ENCODE data around the gene NTSR1.

DNA sequence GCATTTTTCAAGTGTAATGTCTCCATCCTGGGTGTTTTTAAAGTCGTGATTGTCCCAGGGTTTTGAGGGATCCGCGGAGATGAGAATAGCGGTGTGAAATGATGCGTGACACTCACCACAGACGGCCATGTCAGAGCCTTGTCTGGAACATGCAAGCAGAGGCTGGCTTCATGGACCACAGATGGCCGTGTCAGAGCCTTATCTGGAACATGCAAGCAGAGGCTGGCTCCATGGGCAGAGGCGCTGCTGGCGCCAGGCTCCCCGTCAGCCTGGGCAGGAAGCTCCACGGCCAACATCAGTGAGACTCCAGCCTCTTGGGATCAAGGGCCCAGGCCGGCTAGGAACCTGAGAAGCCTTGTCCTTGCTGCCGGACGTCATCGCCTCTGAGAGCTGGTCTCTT is 80.0 kb downstream of the NTSR1 start:
- TF ChIP-seq POLR2AphosphoS5 (IDR thresholded peaks at IDR 0.05; ENCODE audit: low read depth, low read length) (no peak), POLR2A (IDR thresholded peaks at IDR 0.05; ENCODE audit: low read depth, low read length) (no peak), SPI1 (IDR thresholded peaks at IDR 0.05; ENCODE audit: low read depth, low read length) (no peak), TAF1 (IDR thresholded peaks at IDR 0.05; ENCODE audit: low read depth, low read length) (no peak), PAX5 (IDR thresholded peaks at IDR 0.05; ENCODE audit: insufficient read depth, low read length, severe bottlenecking) (no peak), POU2F2 (IDR thresholded peaks at IDR 0.05; ENCODE audit: low read depth, low read length) (no peak)

Data from GM12891 (cell line).